Tongue (tissue), 2 donors: ENCODE results near the gene ZNF664. TPM values are rescaled to one million over a fixed set of nuclear protein-coding genes. Genes with fewer than 3 reads are reported as not detected.

Source experiments
- DNase-seq: peaks from one replicate; pipeline ENCODE4 v3.0.0-alpha.2; 2015
- total RNA-seq: library from RNA; depleted of rRNA; stranded (reverse); fragments of >200 nt; gene quantifications from one replicate; pipeline ENCODE4 v1.2.3, GENCODE V29; 2014

Gene ZNF664
- total RNA-seq, 1 donor from 2014 or later = 55.4 TPM

DNA sequence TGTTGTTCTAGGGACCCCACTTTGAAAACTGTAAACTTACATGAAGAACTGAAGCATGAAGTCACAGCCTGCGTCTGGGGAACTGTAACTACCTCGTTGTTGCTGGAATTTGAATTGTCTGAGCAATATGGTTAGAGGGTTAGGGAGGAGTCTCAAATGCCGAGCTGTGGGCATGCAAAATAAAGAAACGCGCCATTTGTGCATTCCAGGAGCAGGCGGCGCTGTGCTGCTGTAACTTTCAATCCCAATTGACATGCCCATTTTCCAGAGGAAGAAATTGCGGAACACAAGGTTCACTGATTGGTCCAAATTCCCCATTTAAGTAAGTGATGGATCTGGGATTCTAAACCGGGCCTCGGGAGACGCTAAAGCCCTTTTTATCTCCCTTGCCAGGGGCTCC is 61.3 kb downstream of the ZNF664 start:
- DNase-seq = no peak

DNA sequence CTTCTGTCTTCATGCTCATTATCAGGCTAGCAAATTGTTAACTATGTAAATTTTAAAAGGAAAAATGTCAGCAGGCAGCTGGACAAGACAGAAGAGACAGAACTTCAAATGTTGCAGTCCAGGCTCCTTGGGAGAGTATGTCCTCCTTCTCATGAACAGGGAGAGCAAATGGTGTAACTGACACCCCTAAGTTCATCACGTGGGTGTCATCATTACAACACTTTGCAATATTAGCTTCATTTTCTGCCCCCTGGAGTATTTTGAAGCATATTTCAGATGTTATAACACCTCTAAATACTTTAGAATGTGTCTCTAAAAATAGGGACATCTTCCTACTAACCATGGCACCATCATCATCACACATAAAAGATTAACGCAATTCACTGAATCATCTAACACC is 62.1 kb downstream of the ZNF664 start:
- DNase-seq = no peak

DNA sequence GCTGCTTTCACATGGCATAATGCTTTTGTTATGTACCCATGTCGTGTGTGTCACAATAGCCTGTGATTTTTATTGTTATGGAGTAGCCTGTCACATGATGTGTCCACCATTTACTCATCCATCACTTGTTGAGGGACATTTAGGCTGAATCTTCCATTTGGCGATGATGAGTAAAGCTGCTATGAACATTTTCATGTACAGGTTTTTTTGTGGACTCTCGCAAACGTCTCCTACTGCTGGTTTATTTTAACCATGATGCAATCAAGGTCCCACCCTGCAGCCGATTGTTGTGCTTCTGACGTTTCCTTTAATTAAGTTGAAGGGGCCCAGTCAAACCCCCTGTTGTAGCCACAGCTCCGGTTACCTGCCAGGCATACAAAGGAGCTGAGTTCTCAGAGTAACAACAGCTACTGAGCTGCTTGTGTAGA is 63.2 kb downstream of the ZNF664 start:
- DNase-seq = no peak

GRCh38 chr12:124036657-124037109 is 63.7 kb downstream of the ZNF664 start:
- peak; percentile 83 for DNase-seq

- DNase-seq = no peak
These were observed 64.3 kb downstream of the ZNF664 start for GRCh38 chr12:124037331-124037730.

GRCh38 chr12:124039276-124039675 is 66.3 kb downstream of the ZNF664 start:
- DNase-seq = no peak

DNA sequence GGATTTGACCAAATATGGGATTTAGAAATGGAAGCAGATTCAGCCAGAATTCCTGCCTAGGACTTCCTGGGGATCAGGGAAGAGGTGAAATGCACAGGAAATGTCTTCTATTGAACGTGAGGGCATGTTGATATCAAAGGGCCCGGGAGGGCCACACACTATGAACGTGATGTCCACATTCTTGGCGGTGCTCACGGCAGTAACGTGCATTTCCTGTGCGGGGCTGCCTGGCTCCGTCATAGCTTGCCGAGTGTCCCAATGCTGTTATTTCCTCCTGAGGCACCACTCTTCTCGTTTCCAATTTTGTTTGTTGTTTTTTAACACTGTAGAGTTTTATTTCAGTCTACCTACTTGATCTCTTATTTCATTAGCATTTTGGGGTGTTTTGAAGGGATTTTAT is 67.3 kb downstream of the ZNF664 start:
- DNase-seq = no peak

GRCh38 chr12:124040737-124041136 is 67.7 kb downstream of the ZNF664 start:
- DNase-seq = no peak

DNA sequence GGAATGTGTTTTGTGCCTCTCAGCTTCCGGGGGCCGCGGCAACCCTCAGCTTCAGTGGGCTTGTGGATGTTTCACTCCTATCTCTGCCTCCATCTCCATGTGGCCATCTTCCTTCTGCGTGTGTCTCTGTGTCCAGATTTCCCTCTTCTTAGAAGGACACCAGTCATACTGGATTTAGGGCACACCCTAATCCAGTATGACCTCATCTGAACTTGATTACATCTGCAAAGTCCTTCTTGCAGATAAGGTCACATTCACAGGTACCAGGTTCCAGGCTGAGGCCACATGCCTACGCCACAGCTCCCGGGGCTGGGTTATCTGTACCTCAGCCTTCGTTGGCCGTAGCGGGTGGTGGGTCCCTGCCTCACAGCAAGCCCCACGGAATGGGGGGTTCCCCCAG is 68.9 kb downstream of the ZNF664 start:
- no peak for DNase-seq

GRCh38 chr12:124044021-124044420 is 71.0 kb downstream of the ZNF664 start:
- no peak for DNase-seq

- peak; percentile 85 for DNase-seq
These were observed 71.8 kb downstream of the ZNF664 start for GRCh38 chr12:124044809-124045321.

GRCh38 chr12:124045671-124046455 is 72.8 kb downstream of the ZNF664 start:
- DNase-seq = no peak

DNA sequence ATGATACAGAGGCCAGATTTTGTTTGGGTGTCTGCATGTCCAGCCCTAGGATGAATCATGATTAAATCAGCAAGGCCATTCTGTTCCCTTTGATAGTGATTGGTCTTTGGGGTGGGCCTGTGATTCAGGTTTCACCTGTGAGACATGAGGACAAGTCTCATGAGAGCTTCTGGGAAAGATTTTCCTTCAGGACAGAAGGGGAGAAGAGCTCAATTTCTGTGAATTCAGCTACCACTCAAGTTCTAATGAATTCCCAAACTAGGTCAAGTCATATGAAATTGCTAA is 73.4 kb downstream of the ZNF664 start:
- DNase-seq = no peak

DNA sequence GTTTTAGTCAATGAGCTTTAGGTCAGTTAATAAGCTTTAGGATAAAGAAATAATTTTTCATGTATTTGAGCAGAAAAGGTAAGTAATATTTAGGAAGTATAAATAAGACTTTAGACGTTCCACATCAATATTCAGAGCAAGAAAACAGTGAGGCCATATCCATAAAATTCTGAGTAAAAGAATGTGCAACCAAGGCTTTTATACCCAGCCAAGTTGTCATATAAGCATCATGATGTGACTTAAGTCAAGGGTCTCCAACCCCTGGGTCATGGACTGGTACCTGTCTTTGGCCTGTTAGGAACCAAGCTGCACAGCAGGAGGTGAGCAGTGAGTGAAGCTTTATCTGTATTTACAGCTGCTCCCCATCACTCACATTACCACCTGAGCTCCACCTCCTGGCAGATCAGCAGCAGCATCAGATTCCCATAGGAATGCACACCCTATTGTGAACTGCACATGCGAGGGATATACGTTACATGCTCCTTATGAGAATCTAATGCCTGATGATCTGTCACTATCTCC is 74.1 kb downstream of the ZNF664 start:
- DNase-seq = no peak

GRCh38 chr12:124049451-124050094 is 76.6 kb downstream of the ZNF664 start:
- DNase-seq = no peak

- DNase-seq = peak; percentile 91
These were observed 80.8 kb downstream of the ZNF664 start for GRCh38 chr12:124053851-124054250.

DNA sequence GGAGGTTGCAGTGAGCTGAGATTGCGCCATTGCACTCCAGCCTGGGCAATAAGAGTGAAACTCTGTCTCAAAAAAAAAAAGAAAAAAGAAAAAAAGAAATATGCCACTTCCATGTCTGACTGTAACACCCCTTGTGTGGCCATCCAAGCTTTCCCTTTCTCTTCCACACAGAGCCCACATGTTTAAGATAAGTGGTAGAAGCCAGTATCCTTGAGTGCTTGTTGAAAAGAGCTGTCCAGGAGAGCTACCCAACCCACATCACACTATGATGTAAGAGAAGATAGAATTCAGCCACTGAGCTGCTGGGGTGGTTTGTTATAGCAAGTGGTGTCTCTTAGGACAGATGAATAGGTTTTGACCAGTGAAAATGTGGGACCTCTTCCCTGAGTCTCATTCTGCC is 82.1 kb downstream of the ZNF664 start:
- no peak for DNase-seq

DNA sequence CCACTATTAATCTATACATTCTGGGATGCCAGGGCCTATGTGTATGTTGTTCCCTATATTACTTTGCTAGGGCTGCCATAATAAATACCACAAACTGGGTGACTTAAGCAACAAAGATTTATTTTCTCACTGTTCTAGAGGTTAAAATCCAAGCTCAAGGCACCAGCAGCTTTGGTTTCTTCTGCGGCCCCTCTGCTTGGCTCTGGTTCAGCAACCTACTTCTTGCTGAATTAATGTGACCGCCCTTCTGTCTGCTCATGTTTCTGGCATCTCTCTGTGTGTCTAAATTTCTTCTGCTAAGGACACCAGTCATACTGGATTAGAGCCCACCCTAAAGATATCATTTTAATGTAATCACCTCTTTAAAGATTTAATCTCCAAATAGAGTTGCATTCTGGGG is 84.7 kb downstream of the ZNF664 start:
- DNase-seq = peak; percentile 79

GRCh38 chr12:124059752-124060151 is 86.7 kb downstream of the ZNF664 start:
- no peak for DNase-seq
